GM12864 (cell line): ENCODE results near the gene LPCAT4.
A peak's percentile ranks its signal among the peaks of the same experiment; 100 is the strongest.
"Not testable (repeated sequence)": the region's sequence is repeated elsewhere in the genome, so short reads cannot be mapped to it uniquely, and the experiment has no call there.

ENCODE experiments used
- DNase-seq: peaks from one replicate; pipeline ENCODE4 v3.0.0-alpha.2; 2011; ENCODE audit warnings: low read depth
- H3K4me3 ChIP-seq: 2 replicates; pipeline ENCODE4 v1.5.1; 2011; ENCODE audit warnings: mild to moderate bottlenecking, low read depth, low read length, control low read depth
- CTCF ChIP-seq: IDR thresholded peaks from 2 replicates; pipeline ENCODE4 v1.5.1; 2011; ENCODE audit warnings: low read depth, mild to moderate bottlenecking, moderate library complexity, low read length, control low read depth, inconsistent platforms; ENCODE audit errors: missing control alignments

Gene LPCAT4

DNA sequence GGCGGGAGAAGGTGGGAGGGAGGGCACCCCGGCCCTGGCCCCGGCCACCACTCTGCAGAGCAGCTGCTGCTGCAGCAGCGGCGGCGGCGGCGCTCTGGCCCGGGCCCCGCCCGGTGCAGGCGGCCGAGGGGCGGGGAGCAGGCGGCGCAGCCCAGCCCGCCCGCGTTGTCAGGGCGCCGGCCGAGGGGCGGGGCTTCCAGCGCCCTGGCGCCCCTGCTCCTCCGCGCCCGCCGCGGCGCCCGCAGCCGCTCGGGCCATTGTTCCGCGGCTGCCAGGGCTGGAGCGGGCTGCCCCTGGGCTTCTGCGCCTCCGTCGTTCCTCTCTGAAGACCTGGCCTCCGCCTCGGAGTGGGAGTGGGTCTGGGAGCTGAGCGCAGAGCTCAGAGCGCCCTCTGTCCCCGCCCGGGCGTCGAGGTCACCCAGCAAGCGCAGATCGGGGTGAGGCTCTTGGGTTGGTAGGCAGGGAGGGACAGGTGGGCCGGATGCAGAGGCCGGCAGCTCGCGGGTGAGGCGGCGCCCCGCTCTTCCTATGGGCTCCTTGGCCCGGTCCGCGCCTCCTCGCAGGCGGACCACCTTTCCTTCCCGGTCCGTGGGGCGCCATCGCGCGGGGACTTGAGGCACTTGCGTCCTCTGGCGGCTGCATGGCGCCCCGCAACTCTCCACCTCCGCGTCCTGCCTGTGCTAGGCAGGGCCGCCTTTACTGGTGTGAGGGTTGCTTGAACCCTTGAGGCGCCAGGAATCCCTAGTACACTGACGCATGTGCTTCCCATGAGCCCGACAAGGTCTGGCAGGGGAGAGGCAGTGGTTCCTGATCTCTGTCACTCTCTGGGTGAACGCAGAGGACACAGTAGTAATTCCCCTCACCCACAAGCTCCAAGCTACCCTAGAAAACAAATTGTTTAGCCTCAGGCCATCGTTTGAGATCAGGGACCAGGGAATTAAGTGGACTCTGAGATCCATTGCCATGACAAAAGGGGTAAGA is at the start of gene LPCAT4:
TSS of gene LPCAT4 (minus strand) at position 96 of the 981 bp plus-strand sequence. CDS start 96 bp downstream, outside the sequence.
- peak within 1 kb of the TSS; percentile 88 for H3K4me3 ChIP-seq
- peak; percentile 93 for TF ChIP-seq CTCF
- DNase-seq, result peak; percentile 77

- DNase-seq, H3K4me3 ChIP-seq: not testable (repeated sequence)
Measured at GRCh38 chr15:34409511-34409910, 42.5 kb upstream of the LPCAT4 start.

GRCh38 chr15:34408973-34409372 is 42.0 kb upstream of the LPCAT4 start:
- H3K4me3 ChIP-seq, DNase-seq: not testable (repeated sequence)

- not testable (repeated sequence) for DNase-seq
Measured at GRCh38 chr15:34403899-34404298, 36.9 kb upstream of the LPCAT4 start.

GRCh38 chr15:34403160-34403598 is 36.2 kb upstream of the LPCAT4 start:
- not testable (repeated sequence) for DNase-seq, H3K4me3 ChIP-seq

More at GRCh38 chr15:34403899-34404298, 36.9 kb upstream of the LPCAT4 start:
- not testable (repeated sequence) for H3K4me3 ChIP-seq

- not testable (repeated sequence) for DNase-seq, H3K4me3 ChIP-seq
Measured at GRCh38 chr15:34397637-34398259, 30.8 kb upstream of the LPCAT4 start.

GRCh38 chr15:34392981-34393380 is 26.0 kb upstream of the LPCAT4 start:
- not testable (repeated sequence) for H3K4me3 ChIP-seq, DNase-seq

DNA sequence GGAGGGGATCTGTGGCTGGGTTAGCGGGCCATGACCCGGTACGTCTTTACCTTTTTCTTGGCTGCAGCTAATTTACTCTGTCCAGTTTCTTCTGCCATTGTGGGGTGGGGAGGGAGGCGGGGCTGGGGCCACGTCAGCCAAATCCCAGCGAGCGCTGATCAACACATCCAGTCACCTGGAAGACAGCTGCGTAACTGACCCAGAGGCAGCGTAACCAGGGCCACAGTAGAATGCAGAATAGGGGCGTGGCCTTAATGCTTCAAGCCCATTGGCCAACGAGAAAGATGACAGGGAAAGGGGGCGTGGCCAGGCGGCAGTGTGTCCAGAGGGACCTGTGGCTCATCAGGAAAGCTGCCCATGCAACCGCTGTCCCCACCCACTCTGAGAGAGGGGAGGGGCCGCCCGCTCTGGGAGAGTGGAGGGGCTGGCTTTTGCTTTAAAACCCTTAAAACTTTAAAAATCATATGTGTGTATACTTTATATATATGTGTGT is 22.6 kb upstream of the LPCAT4 start:
- DNase-seq, H3K4me3 ChIP-seq: not testable (repeated sequence)

GRCh38 chr15:34381829-34382521 is 15.0 kb upstream of the LPCAT4 start:
- DNase-seq, result not testable (repeated sequence)

DNA sequence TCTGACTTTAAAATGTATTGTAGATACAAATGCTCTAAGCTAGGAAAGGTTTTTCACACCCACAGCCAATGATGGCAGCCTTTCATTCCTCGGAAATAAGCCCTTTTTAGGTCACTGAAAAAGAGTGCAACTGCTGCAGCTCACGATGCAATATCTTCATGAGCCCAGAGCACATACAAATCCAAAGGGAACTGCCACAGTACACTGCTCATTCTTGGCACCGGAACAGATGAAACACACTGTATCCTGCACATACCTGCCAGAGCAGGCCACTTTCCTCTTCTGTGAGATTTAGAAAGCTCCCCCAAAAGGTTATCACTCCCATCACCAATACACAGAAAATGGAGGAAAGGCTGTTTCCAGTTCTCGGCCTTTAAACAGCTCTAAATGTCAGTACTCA is 13.5 kb upstream of the LPCAT4 start:
- not testable (repeated sequence) for DNase-seq, H3K4me3 ChIP-seq

More at GRCh38 chr15:34381829-34382521, 15.0 kb upstream of the LPCAT4 start:
- not testable (repeated sequence) for H3K4me3 ChIP-seq

- no peak overlapping the region for H3K4me3 ChIP-seq
- DNase-seq, result no peak
- no peak for TF ChIP-seq CTCF
Measured at GRCh38 chr15:34376856-34377255, 9.9 kb upstream of the LPCAT4 start.

- not testable (repeated sequence) for DNase-seq, H3K4me3 ChIP-seq
Measured at GRCh38 chr15:34375541-34375940, 8.5 kb upstream of the LPCAT4 start.
